ENCODE data around the gene ING1.

ING1 gene

GRCh38 chr13:110771194-110771593, 57.7 kb downstream of the ING1 start:
- no peak for TF ChIP-seq CTCF (IDR thresholded peaks at IDR 0.05; ENCODE audit: insufficient read depth, low read length, missing control alignments)
- ChIA-PET CTCF (no interaction called here), POLR2A (no interaction called here)

GRCh38 chr13:110772091-110772984, 58.8 kb downstream of the ING1 start:
- POLR2A ChIA-PET, result no interaction called here
- no peak for TF ChIP-seq CTCF (IDR thresholded peaks at IDR 0.05; ENCODE audit: insufficient read depth, low read length, missing control alignments)
- no peak for DNase-seq (ENCODE audit: low read depth, low spot score)
- CTCF ChIA-PET, result no interaction called here
- H3K4me3 ChIP-seq (ENCODE audit: low read depth, low read length), result no peak overlapping the region

More at GRCh38 chr13:110771194-110771593, 57.7 kb downstream of the ING1 start:
- DNase-seq (ENCODE audit: low read depth, low spot score), result no peak
- no peak overlapping the region for H3K4me3 ChIP-seq (ENCODE audit: low read depth, low read length)

All from AG04449 (cell line).